ENCODE data around the gene GADD45G. TPM values are rescaled to one million over a fixed set of nuclear protein-coding genes. Genes with fewer than 3 reads are reported as not detected.

The GADD45G gene
- total RNA-seq, 1 donor from 2014 or later = under 0.01 TPM

GRCh38 chr9:89628601-89629000, 23.8 kb downstream of the GADD45G start:
- Histone ChIP-seq H3K36me3 (ENCODE audit: control insufficient read depth, insufficient read depth, low read length) (no peaks in the 10 kb centered on the region), H3K4me3 (ENCODE audit: low read depth, low read length) (no peak overlapping the region), H3K27me3 (ENCODE audit: control insufficient read depth, insufficient read depth, low read length) (no peaks in the 10 kb centered on the region)
- DNase-seq (ENCODE audit: low read depth) = no peak
- no peak for FAIRE-seq
- no peak for TF ChIP-seq CTCF (IDR thresholded peaks at IDR 0.05; ENCODE audit: insufficient read depth, low read length, severe bottlenecking)

GRCh38 chr9:89629081-89629976, 24.5 kb downstream of the GADD45G start:
- no peaks in the 10 kb centered on the region for H3K27me3 ChIP-seq (ENCODE audit: control insufficient read depth, insufficient read depth, low read length)

GRCh38 chr9:89630508-89630907, 25.7 kb downstream of the GADD45G start:
- no peak for TF ChIP-seq CTCF (IDR thresholded peaks at IDR 0.05; ENCODE audit: insufficient read depth, low read length, severe bottlenecking)

More at GRCh38 chr9:89629081-89629976, 24.5 kb downstream of the GADD45G start:
- FAIRE-seq (no peak), DNase-seq (ENCODE audit: low read depth) (no peak)
- no peak overlapping the region for H3K4me3 ChIP-seq (ENCODE audit: low read depth, low read length)
- TF ChIP-seq CTCF (IDR thresholded peaks at IDR 0.05; ENCODE audit: insufficient read depth, low read length, severe bottlenecking) = no peak
- no peaks in the 10 kb centered on the region for H3K36me3 ChIP-seq (ENCODE audit: control insufficient read depth, insufficient read depth, low read length)

GRCh38 chr9:89631384-89631783, 26.6 kb downstream of the GADD45G start:
- no peak for TF ChIP-seq CTCF (IDR thresholded peaks at IDR 0.05; ENCODE audit: insufficient read depth, low read length, severe bottlenecking)
- FAIRE-seq (no peak), DNase-seq (ENCODE audit: low read depth) (no peak)
- H3K4me3 ChIP-seq (ENCODE audit: low read depth, low read length) = no peak overlapping the region
- no peaks in the 10 kb centered on the region for H3K27me3 ChIP-seq (ENCODE audit: control insufficient read depth, insufficient read depth, low read length)
- no peaks in the 10 kb centered on the region for H3K36me3 ChIP-seq (ENCODE audit: control insufficient read depth, insufficient read depth, low read length)

More at GRCh38 chr9:89630508-89630907, 25.7 kb downstream of the GADD45G start:
- no peaks in the 10 kb centered on the region for H3K36me3 ChIP-seq (ENCODE audit: control insufficient read depth, insufficient read depth, low read length)
- FAIRE-seq (no peak), DNase-seq (ENCODE audit: low read depth) (no peak)
- H3K27me3 ChIP-seq (ENCODE audit: control insufficient read depth, insufficient read depth, low read length) = no peaks in the 10 kb centered on the region
- no peak overlapping the region for H3K4me3 ChIP-seq (ENCODE audit: low read depth, low read length)

GRCh38 chr9:89632192-89632733, 27.5 kb downstream of the GADD45G start:
- no peaks in the 10 kb centered on the region for H3K36me3 ChIP-seq (ENCODE audit: control insufficient read depth, insufficient read depth, low read length)
- no peak for TF ChIP-seq CTCF (IDR thresholded peaks at IDR 0.05; ENCODE audit: insufficient read depth, low read length, severe bottlenecking)
- FAIRE-seq = no peak
- no peaks in the 10 kb centered on the region for H3K27me3 ChIP-seq (ENCODE audit: control insufficient read depth, insufficient read depth, low read length)
- DNase-seq (ENCODE audit: low read depth) = no peak
- no peak overlapping the region for H3K4me3 ChIP-seq (ENCODE audit: low read depth, low read length)

Measured in bronchial epithelial cell (primary cell).